M059J (cell line): ENCODE results near the gene ALG9. TPM values are rescaled to one million over a fixed set of nuclear protein-coding genes. Genes with fewer than 3 reads are reported as not detected.

Experiments
- DNase-seq: peaks from one replicate; pipeline ENCODE4 v3.0.0-alpha.2; 2012; ENCODE audit warnings: low read depth
- total RNA-seq: library from RNA; depleted of rRNA; stranded (reverse); fragments of >200 nt; shearing (Covaris generic); gene quantifications from 2 replicates; pipeline ENCODE4 v1.2.3, GENCODE V29; 2014

The ALG9 gene
- total RNA-seq, 1 experiment from 2014 or later, result 39.7 TPM

DNA sequence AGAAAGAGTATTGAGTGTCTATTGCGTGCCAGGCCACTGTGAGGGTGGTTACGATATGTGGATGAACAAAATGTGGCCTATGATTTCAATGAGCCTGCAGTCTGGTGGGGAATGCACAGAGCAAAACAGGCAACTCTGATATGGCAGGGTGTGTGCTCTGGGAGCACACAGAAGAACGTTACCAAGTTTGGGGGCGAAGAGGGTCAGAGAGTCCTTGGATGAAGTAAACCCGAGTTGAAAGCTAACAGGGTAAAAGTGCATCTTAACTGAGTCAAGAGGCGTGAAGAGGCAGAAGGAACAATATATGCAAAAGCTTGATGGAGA is 8.2 kb upstream of the ALG9 start:
- DNase-seq, result no peak

DNA sequence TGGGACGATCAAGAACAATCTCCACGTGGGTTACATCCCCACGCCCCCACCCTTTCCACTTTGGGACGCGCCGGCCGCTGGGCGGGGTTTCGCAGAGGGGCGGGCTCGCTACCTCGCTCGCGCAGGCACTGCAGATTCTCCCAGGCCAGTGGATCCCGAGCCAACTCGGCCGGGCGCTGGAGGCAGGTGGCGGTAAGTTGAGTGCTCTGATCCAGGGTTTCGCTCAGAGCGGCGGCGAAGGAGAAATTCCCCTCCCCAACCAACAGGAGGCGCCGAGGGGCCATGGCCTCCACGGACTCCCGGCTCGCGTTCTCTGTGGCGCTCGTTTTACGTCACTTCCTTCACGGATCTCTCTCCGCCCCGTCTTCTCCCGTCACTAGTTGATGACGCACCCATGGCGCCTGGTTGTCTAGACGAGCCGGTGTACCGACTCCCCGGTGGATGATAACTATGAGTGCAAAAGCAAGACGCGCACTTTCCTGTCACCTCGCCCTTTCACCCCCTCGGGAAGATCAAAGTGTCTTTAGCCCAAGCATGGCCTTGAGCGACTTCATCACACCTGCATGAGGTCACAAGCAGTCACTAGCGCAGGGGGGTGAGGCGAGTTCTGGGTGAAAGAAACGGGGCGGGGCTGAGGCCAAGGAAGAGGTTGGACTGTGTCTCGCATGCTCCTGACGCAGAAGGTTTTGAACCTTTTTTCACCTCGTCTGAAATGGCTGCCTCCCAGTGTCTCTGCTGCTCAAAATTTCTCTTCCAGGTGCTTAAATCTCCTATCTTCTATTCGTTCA is 7.7 kb upstream of the ALG9 start, which contains the start of the genes CFAP68 and FDXACB1:
Gene CFAP68 (plus strand): TSS at position 693 of the 788 bp plus-strand sequence. CDS start 20 bp downstream, at position 713.
Gene FDXACB1 (minus strand): TSS at position 317 of the 788 bp plus-strand sequence. CDS start 33 bp downstream, at position 284.
- peak; percentile 97 for DNase-seq

DNA sequence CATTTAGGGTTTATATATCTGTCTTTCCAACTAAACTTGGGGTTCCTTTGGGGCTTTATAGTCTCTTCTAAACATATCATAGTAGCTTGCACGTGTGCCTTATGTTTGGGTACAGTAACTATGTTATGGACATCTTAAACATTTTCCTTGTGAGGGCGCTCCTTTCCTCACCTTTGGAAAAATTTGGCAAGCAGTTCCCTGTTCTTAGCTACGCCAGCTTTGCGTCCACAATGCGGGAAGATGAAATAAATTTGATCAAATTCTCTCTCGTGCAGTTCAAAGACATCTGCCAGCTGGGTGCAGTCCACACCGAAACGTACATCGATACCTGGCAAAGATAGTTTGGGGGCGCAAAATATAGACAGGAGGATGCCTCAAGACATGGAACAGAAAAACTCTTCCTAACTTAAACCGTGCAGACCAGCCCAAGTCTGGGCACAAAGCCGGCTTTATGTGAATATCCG is 7.0 kb upstream of the ALG9 start:
- no peak for DNase-seq

DNA sequence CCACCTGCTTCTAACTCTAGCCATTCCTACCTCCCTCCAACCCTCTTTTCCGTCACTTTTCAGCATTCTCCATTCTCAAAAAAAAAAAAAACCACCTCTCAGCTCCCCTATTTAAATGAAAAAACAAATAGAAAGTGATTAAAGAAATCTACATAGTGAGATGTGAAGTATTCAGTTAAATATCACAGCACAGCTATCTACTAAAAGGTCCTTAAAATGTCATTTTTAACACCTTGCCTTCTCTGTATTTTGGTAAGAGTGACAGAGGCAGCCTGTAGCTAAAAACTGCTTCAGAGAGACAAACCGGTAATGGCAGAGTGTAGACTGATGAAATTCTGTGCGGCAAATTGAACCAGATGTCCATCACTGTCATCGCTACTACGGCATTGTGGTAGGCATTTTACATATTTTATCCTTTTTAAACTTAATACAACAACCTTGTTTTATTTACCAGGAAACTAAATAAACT is 346 bp upstream of the ALG9 start:
- DNase-seq, result peak; percentile 5

DNA sequence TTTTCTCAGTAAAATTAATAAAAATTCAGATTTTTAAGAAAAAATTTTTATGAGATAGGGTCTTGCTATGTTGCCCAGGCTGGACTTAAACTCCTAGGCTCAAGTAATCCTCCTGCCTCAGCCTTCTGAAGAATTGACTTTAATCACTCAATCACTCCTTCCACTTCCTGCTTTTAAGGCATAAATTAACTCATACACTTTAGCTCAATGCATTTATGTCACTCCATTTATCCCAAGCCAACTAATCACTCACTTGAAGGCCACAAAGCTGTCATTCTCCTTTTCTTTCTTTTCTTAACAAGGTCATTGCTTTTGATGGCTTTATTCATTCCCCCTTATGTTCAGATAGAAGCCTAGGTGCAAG is 877 bp downstream of the ALG9 start:
- DNase-seq, result no peak

DNA sequence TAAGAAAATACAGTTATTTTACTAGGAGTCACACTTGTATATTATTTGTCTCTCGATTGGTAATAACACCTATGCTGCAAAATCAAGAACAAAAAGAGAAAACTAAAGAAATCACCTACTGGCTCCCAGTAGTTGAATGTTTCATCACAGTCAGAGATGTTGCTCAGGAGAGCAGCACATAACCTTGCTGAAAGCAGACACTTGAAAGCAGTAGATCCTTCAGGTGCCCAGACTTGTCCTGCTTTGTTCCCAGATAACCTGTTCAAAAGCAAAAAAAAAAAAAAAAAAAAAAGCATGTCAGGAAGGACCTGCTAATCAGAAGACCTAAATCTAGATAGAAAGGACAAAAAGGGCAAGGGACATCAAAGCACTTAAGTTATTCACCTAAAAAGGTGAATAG is 1.3 kb downstream of the ALG9 start:
- no peak for DNase-seq

DNA sequence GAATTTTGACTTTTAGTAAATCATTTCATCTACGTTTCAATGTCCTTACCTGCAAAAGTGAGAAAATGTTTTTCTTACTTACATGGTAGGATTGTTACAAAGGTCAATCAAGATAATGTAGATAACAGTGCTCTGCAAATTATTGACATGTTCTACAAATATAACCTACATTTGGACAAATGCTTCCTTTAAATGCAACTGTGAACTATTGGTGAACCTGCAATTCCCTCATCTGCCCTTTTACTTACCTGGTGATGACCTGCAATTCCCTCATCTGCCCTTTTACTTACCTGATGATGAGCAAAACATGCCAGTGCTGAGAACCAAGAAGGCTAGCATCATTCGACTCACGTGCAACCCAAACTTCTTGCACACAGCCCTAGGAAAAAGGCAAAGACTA is 11.1 kb downstream of the ALG9 start:
- no peak for DNase-seq

DNA sequence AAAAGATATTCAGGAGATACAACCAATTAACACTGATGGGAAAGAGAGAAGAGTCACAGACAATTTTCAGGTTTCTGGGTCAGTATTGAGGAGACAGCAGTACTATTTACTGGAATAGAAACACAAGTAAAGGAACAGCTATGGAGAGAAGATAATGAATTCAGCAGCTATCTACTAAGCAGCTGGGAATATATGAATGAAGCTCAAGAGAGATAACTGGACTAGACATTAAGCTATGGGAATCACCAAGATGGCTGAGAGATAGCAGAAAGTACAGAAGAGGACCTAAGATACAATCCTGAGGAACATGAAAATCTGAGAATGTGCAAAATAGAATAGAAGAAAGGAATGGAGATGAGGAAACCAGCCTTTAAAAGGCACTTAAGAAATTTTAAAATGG is 15.9 kb downstream of the ALG9 start:
- no peak for DNase-seq

DNA sequence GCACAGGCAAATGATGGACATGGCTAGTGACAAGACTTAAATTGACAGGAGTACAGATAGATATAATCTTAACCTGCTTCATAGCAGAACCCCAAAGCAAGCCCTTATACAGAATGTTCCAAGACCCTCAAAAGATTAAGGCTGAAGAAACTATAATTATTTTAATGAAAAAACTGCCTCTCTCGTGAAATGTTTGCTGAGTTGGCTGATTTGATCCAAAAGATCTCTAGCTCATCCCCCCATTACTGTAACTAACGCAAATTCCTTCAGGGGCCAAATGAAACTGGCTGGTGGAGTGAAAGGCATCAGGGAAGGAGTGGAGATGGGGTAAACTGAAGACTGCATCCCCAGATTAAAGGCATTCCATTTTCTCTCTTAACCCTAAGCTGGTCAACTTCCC is 19.3 kb downstream of the ALG9 start:
- no peak for DNase-seq

DNA sequence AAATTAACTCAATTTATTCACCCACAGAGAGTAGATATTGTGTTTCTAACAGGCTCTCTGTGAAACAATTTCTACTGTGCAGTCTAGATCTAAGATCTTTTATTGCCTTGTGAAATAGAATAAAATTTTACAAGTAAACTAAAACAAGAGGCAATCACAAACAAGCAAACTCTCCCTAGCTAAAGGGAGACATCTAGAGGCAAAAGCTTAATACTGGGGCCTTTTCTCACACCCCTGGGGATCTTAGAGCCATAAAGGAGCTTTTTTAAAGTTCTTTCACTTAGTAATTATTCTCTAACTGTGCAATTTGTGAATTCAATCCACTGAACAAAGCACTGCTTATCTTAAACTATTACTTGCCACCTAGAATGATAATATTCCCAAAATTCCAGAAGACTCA is 19.7 kb downstream of the ALG9 start:
- DNase-seq, result peak; percentile 54

DNA sequence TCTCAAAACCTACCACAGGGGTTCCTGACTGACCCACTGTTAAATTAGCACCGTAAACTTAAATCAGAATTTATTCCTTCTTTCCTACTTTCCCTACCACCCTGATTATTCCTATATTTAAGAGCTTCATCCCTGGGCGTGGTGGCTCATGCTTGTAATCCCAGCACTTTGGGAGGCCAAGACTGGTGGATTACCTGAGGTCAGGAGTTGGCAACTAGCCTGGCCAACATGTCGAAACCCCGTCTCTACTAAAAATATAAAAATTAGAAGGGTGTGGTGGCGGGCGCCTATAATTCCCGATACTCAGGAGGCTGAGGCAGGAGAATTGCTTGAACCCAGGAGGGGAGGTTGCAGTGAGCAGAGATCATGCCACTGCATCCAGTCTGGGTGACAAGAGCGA is 20.3 kb downstream of the ALG9 start:
- DNase-seq, result no peak

DNA sequence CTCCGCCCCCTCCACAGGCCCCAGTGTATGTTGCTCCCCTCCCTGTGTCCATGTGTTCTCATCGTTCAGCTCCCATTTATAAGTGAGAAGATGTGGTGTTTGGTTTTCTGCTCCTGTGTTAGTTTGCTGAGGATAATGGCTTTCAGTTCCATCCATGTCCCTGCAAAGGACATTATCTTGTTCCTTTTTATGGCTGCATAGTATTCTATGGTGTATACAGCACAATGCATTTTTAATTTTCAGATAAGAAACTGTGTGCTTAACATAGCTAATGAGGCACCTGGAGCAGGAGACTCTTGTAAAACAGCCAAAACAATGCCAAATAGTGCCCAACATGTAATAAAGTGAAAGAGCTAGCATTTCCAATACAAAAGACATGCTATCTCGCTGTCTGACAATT is 21.8 kb downstream of the ALG9 start:
- no peak for DNase-seq

DNA sequence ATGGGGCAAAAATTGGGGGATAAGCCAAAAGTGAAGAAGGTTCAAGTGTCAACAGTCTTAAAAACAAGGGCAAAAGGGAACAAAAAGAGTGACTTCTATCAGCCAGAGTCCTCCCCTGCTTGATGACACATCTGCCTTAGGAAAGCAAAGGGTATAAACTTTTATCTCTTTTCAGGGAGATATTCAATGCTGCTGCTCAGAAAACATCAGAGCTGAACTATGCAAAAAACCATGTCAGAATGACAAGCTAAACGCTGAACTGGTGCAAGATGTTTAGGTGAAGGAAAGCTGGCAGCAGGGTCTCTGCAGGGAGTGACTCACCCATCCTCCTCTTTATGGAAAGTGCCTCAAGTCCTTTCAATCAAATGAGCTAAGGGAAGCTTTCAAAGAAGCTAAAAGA is 24.7 kb downstream of the ALG9 start:
- DNase-seq, result peak; percentile 89

DNA sequence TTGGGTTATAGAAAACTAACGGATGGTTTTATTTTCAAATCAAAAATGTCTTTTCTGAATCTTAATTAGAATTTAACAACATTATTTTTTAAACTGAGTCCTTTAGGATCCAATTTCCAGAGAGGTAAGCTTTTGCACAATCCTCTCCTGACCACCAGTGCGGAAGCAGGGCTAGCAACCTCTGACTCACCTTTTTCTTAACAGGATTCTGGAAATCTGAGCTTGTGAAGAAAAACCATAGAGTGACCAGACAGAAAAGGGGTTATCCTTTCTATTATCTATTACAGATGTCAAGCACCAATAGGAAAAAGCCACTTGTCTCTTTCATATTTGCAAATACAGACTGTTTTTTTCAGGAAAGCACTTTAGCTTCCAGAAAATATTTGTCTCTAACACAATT is 25.3 kb downstream of the ALG9 start:
- peak; percentile 89 for DNase-seq

DNA sequence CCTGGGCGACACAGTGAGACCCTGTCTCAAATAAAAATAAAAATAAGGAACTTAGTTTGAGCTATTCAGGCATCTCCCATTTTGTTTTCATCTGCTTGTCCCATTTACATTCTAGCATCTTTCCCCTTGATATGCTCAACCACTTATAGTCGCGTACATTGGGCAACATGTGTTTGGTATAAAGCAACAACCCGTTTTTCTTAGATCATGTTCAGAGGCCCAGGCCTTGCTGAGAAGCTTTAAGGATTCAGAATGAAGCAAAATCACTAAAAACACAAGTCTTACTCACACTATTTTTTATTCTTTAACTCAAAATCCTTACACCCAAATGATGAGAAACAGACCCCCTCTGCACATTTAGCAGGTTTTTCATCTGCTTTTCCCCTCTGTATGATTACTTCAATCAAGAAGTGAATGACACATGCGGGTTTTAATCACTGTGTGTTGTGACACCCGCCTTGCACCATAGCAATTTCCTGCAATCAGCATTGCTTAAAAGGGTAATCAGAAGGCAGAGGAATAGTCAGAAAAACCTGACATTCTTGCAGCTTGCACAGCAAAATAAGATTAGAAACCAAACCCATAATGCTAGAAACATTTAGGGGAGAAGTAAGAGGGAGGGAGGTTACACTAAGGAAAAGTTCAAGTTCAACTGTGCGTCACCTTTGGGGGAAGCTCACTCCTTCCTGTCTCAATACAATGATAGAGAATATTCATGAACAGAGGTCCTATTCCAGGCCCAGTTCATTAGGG is 25.9 kb downstream of the ALG9 start:
- peak; percentile 51 for DNase-seq

DNA sequence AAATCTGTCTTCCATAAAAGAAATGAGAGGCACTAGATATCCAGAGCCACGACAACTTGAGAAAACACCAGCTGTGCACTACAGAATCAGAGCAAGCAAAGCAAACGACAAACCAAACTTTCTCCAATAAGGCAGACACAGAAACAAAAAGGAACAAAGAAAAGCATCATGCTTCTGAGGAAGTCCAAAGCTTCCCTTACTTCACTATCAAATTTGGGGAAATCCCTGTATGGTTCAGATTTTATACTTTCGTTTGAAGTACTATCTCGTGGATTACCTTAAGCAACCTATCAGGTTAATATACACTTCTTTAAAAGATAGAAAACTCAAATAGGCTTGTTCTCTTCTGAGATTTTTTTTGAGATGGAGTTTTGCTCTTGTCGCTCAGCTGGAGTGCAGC is 27.7 kb downstream of the ALG9 start:
- no peak for DNase-seq

DNA sequence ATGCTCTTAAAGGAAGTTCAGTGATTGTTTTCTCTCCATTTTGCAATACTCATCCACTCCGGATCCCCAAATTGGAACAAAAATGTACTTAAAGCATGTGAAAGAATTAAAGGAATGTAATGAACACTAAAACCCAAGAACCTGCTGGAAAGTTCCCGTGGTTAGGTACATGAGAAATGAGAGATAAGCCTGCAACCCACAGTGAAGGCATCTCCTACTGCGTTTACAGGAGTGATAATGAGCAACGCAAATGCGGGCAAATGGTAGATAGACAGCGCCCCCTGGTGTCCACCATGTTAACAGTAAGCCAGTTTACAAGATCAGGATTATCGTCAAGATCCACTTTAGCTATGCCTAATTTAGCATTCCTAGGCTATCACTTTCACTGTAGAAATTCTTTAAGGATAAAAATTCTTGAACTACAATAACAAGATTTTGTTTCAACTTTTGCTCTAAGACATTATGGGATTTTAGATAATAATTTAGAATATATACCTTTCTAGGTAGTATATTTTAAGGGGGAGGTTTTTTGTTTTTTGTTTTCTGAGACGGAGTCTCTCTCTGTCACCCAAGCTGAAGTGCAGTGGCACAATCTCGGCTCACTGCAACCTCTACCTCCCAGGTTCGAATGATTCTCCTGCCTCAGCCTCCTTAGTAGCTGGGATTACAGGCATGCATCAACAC is 29.9 kb downstream of the ALG9 start:
- peak; percentile 77 for DNase-seq

DNA sequence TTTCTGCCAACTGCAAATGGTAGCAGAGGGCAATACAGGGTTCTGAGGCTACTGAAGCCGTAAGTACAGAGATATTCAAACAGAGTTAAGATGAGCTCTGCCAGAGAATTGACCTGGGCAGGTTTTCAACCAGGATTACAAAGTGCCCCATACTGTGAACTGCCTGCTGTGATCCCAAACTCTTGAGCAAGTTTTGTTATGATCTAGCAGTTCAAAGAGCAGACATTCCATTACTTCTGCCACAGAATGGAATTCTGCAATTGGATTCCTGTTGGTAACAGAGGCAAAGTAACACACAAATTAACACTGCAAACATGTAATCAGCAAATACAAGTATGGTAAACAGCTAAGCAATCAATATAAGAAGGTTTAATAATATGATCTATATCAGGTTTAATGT is 31.2 kb downstream of the ALG9 start:
- DNase-seq, result no peak

DNA sequence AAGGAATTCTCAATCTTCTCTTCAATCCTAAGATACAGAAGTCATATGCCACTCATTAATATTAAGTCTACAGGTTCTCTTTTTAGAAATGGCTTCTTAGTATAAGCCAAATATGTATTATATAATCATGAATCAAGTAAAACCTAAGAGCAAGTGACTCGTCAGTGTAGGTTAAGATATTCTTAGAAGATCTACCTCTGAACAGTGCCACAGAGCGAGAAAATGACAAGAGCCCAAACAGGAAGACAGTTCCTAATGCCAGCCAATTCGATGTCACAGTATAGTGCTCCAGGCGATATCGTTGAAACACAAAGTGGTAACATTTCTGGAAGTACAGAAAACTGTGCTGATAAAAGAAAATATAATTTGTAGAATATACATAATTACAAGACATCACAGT is 33.3 kb downstream of the ALG9 start:
- no peak for DNase-seq

DNA sequence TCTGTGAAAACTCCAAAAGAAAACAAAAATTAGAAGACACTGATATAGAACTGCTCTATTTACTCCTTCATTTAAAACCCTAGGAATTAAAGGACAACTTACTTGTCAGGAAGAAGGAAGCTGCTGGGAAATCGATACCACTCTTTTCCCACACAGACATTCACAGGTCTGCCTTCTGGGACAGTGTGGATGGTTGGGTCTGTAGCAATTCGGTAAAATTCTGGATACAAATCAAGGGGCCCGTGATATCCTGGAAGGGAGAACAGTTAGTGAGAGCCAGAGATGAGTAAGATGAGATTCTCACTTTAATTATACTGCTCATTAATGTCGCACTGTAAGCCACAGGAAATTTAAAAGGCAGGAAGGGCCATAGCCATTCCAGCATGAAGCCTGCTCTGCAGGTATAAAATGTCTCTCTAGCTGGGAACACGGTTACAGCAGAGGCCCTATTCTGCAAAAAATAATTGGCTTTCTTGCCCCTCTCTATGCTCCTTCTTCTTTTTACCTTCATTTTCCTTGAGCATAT is 34.0 kb downstream of the ALG9 start:
- DNase-seq, result no peak

DNA sequence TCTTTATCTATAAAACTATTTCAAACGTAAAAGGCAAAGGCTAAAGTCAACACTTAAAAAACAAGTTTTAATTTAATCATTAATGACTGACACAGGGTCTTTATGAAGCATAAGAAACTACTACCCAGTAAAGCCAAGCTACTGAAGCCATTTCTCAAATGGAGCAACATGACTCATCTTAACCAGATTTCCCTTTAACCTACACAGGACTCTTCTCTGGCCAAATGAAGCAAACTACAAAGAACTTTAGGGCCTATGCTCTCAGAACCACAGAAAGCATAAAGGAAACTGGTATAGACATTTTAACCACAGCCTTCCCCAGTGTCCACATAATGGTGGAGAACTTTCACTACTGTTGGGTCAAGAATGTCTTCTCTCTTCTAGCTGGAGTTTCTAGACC is 34.7 kb downstream of the ALG9 start:
- no peak for DNase-seq

DNA sequence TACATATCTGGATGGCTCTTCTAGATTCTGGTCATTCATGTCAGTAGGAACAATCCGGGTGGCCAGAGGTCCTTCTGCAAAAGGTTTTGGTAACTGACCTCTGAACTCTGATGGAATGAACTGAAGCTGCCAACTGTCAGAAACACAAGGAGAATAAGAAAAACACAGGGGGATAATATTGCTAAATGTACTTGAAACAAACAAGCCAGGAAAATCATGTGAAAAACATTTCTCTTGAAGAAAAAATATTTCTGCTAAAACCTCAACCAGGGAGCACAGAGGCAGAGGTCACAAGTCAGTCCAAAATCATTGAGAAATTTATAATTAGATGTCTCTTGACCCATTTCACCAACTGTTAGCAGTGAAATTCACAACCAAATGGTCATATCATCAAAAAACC is 35.2 kb downstream of the ALG9 start:
- DNase-seq, result no peak
